ENCODE data around the gene ADAMTS13.

Gene ADAMTS13

DNA sequence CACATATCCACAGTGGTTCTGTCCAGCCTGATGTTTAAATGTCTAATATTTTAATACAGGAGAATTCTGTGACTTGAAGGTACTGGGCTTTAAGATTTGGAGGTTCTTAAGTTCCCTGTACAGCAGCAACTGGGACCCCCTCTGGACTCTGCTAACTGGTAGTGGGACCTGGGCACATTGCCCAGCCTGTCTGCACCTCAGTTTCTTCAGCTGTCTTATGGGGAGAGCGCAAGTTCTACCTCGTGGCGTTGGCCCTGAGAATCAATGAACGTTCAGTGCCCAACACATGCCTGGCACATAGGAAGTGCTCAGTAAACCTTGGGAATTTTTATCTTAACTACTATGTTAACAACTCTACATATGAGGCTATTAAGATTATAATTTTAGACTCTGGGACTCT is 55.3 kb downstream of the ADAMTS13 start:
- no peaks in the 10 kb centered on the region for H3K36me3 Mint-ChIP-seq
- peaks cover 10% of the 10 kb centered on the region for H3K4me1 Mint-ChIP-seq
- H3K4me3 Mint-ChIP-seq, result peak overlapping the region; percentile 12
- no peaks in the 10 kb centered on the region for H3K27me3 Mint-ChIP-seq
- no peak overlapping the region for H3K27ac Mint-ChIP-seq
- H3K9me3 Mint-ChIP-seq, result no peaks in the 10 kb centered on the region

DNA sequence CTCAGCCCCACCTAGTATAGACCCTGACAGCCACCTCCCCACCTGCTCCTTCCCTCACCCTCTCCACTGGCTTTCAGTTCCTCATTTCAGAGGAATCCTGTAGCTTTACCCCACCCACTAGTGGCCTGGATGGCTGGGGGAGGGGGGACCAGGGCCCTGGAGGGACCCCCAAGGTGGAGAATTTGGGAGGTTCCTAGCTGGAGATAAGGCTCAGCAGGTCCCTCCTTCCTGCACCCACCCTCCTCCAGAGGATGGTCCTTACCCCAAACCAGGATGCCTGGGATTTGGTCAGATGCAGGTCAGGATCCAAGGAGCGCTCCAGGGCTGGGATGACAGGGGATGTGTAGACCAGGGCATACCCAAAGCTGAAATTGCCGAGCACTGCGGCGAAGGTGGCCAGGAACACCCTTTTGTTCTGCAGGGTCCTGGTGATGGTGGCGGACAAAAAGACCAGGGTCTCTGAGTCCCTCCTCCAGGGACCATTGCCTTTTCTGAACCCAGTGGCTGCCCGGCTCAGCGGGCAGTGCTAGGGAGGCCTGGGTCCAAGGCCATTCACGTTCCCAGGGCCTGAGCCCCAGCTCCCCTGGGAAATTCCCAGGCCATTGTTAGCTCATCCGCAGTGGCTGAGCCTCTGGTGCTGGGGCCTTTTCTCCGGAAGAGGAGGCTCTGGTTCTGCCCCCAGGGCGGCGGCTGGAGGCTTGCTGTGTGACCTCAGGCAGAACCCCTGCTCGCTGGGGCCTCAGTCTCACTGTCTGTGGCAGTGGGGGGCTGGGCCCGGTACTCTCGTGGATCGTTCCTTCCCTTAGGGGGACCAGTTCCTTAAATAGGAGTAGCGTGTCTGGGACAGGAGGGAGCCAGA is 56.1 kb downstream of the ADAMTS13 start:
- H3K27ac Mint-ChIP-seq, result no peak overlapping the region
- peaks cover 10% of the 10 kb centered on the region for H3K4me1 Mint-ChIP-seq
- no peaks in the 10 kb centered on the region for H3K36me3 Mint-ChIP-seq
- H3K9me3 Mint-ChIP-seq, result no peaks in the 10 kb centered on the region
- no peaks in the 10 kb centered on the region for H3K27me3 Mint-ChIP-seq
- H3K4me3 Mint-ChIP-seq, result peak overlapping the region; percentile 33

DNA sequence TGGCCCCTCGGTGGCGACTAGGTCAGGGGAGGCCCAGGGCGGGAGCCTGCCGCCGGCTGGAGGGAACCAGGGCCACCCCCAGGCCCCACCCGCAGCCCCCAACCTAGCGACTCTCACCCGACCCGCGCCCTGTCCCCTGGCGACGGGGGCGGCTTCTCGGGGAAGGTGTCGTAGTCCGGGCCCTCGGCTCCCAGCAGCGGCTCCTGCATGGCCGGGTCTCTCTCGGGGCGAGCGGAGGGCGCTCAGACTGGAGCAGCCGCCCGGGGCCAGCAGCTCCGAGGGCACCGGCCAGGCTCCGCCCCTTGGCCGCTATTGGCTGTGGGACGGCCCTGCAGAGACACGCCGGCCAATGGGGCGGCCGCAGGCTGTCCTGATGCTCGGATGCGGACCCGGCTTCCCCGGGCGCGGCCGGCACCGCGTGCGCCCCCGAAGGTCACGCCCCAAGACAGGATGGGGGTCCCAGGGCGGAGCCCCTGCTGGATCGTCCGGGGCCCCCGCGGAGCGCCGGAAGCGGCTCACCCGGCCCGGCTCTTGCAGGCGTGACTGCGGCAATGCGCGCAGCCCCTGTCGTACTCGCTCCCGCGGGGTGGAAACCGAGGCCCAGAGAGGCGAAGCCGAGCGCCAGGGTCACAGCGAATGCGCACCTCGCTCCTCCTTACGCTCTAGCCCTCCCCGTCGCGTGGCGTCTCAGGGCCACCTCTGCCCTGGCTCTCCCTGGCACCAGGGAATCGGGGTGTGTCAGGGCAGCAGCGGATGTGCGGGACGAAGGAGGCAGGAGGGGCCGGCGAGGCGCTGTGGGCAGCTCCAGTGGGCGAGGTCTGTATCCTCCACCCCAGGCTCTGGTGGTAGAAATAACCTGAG is 56.9 kb downstream of the ADAMTS13 start, which contains the start of gene SLC2A6:
Gene SLC2A6, minus strand, starts transcription at position 249 of the 861 bp plus-strand sequence. Its CDS starts 40 bp downstream, at position 209.
- H3K4me1 Mint-ChIP-seq, result peaks cover 10% of the 10 kb centered on the region
- H3K27me3 Mint-ChIP-seq, result no peaks in the 10 kb centered on the region
- peak within 1 kb of the TSS; percentile 76 for H3K4me3 Mint-ChIP-seq
- no peaks in the 10 kb centered on the region for H3K9me3 Mint-ChIP-seq
- no peak within 1 kb of the TSS for H3K27ac Mint-ChIP-seq
- H3K36me3 Mint-ChIP-seq, result no peaks in the 10 kb centered on the region

DNA sequence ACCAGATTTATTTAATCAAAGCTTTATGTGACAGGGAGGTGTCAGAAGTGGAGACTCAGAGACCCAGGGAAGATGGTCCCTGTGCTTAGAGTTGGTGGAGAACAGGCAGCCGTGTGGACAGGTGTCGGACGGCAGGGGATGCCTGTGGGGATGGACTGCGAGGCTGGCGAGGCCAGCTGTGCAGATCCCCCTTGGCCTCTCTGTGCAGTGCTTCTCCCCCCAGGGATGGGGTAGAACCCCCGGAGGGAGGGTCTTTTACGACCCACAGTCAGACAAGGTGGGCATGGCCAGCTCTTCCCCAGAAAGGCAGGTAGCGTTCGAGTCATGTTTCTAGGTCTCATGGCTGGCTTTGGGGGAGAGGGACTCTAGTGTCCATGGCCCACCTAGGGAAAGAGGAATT is 61.4 kb downstream of the ADAMTS13 start:
- Mint-ChIP-seq H3K4me3 (no peak overlapping the region), H3K27ac (no peak overlapping the region), H3K36me3 (no peaks in the 10 kb centered on the region), H3K4me1 (peaks cover 16% of the 10 kb centered on the region), H3K27me3 (no peaks in the 10 kb centered on the region), H3K9me3 (no peaks in the 10 kb centered on the region)

DNA sequence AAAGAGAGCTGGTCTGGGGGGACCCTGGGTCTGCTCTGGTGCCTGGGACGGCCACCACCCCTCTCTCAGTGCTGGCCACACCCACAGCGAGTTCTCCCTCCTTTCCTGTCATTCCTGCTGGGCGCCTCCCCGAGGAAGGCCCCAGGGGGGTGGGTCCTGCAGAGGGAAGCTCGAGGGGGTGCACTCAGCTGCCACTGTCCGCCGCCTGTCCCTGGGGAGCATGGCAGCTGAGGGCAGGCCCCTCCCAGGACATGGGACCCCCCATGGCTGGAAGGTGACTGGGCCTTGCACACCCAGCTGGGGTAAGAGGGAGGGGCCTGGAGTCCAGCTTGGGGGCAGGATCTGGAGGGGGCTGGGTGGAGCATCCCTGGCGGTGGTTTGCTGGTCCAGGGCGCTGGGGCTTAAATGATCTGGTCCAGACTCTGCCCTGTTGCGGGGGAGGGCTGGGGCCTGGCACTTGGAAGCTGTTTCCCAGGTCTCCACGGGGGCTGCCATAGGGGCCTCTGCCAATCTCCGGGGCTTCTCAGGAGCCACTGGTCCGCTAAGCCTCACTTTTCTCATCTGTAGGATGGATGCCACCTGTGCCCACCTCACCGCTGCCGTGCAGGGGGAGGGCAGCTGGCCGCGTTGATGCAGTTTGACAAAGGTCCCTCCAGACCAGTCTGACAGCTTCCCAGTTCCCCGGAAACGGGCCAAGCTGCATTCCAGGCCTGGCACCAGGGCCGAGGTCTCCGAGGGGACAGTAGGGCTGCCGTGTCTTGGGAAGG is 62.7 kb downstream of the ADAMTS13 start:
- no peaks in the 10 kb centered on the region for H3K36me3 Mint-ChIP-seq
- peaks cover 9% of the 10 kb centered on the region for H3K4me1 Mint-ChIP-seq
- H3K4me3 Mint-ChIP-seq, result no peak overlapping the region
- no peak overlapping the region for H3K27ac Mint-ChIP-seq
- no peaks in the 10 kb centered on the region for H3K27me3 Mint-ChIP-seq
- no peaks in the 10 kb centered on the region for H3K9me3 Mint-ChIP-seq

DNA sequence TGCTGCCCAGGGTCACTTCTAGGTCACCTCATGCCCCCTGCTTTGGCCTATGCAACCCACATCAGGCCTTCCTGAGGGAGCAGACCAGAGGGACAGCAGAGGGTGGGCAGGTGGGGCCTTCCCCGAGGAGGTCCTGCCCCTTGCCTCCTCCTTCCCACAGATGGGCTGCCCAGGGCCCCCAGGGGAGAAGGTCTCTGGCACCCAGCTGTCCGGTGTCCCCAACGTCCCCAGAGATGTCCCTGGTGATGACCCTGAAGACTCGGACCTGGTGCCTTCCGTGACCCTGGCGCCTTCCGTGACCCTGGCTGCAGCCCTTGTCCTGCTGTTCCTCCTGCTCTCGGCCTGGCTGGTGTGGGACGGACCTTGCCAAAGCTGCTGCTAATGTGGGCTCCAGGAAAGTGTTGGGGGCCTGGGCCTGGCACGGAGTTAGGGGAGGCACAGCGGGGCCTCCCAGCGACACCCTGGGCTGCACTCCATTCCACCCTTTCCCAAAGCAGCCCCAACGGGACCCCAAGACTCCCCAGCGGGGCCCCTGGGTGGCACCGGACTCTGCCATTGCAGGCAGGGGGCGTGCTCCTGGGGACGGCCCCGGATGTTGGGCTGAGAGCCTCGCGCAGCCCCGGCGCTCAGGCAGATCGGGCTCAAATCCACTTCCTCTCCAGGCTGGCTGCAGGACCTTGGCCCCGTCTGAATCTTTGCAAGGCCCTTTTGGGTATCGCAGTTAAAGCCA is 63.5 kb downstream of the ADAMTS13 start:
- H3K27me3 Mint-ChIP-seq, result no peaks in the 10 kb centered on the region
- no peak overlapping the region for H3K27ac Mint-ChIP-seq
- H3K4me3 Mint-ChIP-seq, result no peak overlapping the region
- H3K9me3 Mint-ChIP-seq, result no peaks in the 10 kb centered on the region
- H3K36me3 Mint-ChIP-seq, result no peaks in the 10 kb centered on the region
- peaks cover 6% of the 10 kb centered on the region for H3K4me1 Mint-ChIP-seq

DNA sequence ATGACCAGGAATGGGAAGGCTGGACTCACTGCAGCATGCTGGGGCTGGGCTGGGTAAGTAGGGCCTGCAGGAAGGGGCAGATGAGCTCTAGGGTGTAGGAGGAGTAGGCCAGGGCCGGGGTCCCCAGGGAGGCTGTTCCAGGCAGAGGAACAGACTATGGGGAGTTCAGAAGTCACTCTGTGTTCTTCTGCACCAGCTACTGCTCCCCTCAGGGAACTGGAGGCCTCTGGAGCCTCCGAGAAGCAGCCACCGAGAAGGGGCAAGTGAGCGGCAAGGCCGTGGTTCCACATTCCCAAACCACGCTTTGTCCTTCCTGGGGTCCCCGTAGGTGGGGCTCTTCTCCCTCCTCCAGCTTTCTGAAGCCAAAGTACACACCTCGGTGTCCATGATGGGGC is 65.2 kb downstream of the ADAMTS13 start:
- no peaks in the 10 kb centered on the region for H3K36me3 Mint-ChIP-seq
- H3K27me3 Mint-ChIP-seq, result no peaks in the 10 kb centered on the region
- H3K9me3 Mint-ChIP-seq, result no peaks in the 10 kb centered on the region
- peaks cover 6% of the 10 kb centered on the region for H3K4me1 Mint-ChIP-seq
- no peak overlapping the region for H3K27ac Mint-ChIP-seq
- no peak overlapping the region for H3K4me3 Mint-ChIP-seq

DNA sequence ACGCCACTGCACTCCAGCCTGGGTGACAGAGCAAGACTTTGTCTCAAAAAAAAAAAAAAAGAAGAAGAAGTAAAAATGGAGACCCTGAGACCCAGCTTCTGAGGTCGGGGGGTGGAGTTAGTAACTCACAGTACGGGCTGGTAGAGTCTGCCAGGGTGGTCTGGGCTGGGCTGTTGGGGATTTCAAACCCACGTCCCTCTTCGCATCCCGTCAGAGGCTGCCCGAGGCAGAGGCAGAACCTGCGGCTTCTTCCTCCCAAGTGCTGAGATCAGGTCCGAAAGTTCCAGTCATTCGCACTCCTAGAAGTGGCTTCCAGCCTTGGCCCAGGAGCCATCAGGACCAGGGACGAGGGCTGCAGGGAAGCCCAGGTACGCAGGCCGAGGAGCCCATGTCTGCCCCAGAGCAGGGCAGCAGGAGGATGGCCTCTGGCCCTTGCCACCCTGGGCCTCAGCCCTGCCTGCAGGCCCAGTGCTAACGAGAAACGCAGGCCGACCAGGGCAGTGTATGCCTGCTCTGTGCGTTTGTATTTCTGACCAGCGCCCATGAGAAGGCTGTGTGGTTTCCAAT is 66.6 kb downstream of the ADAMTS13 start:
- Mint-ChIP-seq H3K27me3 (no peaks in the 10 kb centered on the region), H3K36me3 (no peaks in the 10 kb centered on the region), H3K9me3 (no peaks in the 10 kb centered on the region), H3K4me1 (peaks cover 6% of the 10 kb centered on the region), H3K27ac (no peak overlapping the region), H3K4me3 (no peak overlapping the region)

DNA sequence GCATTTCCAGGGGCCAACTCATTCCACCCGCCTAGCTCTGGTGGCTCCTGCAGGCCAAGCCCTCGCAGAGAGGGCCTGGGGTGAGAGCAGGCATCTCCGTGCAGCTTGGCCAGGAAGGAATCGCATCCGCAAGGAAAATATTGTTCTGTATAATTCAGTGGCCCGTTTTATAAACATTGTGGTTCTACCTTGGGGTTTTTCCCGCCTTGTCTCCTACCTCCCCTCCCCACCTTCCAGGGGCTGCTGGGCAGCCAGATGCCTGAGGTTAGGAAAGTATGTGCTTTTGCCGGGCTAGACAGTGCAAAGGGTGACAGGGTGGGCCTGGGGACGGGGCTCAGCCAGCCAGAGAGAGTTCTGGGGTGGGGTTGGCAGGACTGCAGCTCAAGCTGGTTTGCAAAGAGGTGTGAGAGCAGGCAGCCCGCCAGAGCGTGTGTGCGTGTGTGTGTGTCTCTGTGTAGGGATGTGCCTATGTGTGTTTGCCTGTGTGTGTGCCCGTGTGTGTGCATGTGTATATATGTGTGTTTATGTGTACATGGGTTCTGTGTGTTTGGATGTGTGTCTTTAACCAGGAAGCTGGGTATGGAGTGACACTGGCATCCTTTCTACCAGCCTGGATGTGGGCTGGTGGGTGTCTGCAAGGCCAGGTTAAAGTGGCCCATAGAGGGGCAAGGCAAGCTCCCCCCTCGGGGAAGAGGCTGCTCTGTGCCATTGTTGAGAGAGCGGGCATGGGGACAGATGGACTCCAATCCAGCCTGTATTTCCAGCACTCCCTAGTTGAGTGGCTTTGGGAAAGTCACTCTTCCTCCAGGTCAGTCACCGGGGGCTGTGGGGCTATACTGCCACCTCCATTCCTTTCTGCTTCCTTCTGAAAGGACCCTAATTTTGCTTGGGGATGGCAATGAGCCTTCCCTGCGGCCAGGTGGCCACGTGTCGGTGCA is 67.4 kb downstream of the ADAMTS13 start:
- no peak overlapping the region for H3K27ac Mint-ChIP-seq
- H3K4me3 Mint-ChIP-seq, result no peak overlapping the region
- no peaks in the 10 kb centered on the region for H3K27me3 Mint-ChIP-seq
- H3K36me3 Mint-ChIP-seq, result no peaks in the 10 kb centered on the region
- no peaks in the 10 kb centered on the region for H3K9me3 Mint-ChIP-seq
- H3K4me1 Mint-ChIP-seq, result peaks cover 6% of the 10 kb centered on the region

DNA sequence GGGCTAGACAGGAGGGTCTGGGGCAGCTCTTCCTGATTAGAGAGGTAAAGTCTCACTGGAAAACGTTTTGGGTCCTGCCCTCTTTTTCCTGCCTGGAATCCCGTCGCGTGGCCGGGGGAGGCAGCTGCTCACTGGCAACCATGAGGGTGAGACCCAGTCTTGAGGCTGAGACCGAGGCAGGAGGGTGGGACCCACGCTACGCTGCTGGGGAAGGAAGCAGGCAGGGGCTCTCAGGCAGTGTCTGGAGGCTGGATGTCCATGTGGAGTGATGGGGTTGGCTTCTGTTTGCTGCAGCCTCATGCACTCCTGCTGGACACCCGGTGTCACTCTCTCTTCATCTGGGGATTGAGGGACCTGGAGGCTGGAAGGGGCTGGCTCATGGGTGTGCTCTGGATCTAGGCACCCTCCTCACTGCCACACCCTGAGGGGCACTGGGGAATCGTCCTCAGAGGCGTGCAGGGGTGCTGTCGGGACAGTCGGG is 68.1 kb downstream of the ADAMTS13 start:
- no peak overlapping the region for H3K4me3 Mint-ChIP-seq
- H3K27ac Mint-ChIP-seq, result no peak overlapping the region
- H3K36me3 Mint-ChIP-seq, result no peaks in the 10 kb centered on the region
- H3K4me1 Mint-ChIP-seq, result peaks cover 6% of the 10 kb centered on the region
- H3K9me3 Mint-ChIP-seq, result no peaks in the 10 kb centered on the region
- no peaks in the 10 kb centered on the region for H3K27me3 Mint-ChIP-seq

DNA sequence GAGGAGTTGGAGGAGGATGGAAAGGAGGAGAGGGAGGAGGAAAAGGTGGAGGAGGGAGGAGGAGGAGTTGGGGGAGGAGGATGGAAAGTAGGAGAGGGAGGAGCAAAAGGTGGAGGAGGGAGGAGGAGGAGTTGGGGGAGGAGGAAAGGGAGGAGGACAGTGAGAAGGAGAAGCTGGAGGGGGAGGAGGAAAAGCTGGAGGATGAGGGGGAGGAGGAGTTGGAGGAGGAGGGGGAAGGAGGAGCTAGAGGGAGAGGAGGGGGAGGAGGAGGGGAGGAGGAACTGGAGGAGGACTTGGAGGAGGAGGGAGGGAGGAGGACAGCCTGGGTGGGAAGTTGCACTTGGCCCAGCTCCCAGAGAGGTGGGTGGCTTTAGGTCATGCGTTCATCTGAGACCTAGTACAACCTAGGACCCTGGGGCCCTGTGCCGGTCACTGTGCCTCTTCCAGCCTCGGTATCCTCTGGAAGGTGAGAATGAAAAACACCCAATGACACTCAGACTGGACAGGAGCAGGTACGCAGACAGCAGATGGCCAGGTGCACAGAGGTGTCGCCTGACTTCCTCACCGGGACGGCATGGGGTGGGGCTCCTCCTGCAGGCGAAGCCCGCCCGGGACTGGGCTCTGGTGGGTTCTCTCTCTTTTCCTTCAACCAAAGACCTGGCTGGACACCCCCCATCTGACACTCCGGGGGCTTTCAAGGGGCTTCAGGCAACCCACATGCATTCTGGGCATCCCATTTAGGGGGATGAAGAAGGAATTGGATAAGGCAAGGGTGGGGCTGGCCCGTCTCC is 68.9 kb downstream of the ADAMTS13 start:
- Mint-ChIP-seq H3K27me3 (no peaks in the 10 kb centered on the region), H3K36me3 (no peaks in the 10 kb centered on the region), H3K9me3 (no peaks in the 10 kb centered on the region), H3K27ac (no peak overlapping the region), H3K4me1 (peaks cover 5% of the 10 kb centered on the region), H3K4me3 (no peak overlapping the region)

DNA sequence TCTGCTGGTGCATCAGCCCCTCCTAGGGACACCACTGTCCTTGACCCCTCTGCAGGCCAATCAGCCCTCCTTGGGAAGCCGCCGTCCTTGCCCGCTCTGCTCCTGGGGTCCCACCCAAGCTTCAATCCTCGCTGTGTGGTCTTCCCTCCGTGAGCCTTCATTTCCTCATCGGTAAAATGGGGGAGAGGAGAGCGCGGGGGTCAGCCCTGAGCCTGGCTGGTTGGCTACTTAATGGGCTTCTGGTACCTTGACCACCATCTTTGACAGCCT is 69.4 kb downstream of the ADAMTS13 start:
- no peak overlapping the region for H3K27ac Mint-ChIP-seq
- H3K4me1 Mint-ChIP-seq, result no peaks in the 10 kb centered on the region
- no peaks in the 10 kb centered on the region for H3K27me3 Mint-ChIP-seq
- H3K4me3 Mint-ChIP-seq, result no peak overlapping the region
- no peaks in the 10 kb centered on the region for H3K36me3 Mint-ChIP-seq
- no peaks in the 10 kb centered on the region for H3K9me3 Mint-ChIP-seq

All from activated naive CD4-positive, alpha-beta T cell treated with anti-CD3 and anti-CD28 coated beads, Interleukin-2, amount 50 U/mL, for 24 hours (primary cell).